22Rv1 (cell line): Measurements from ENCODE around the gene GRWD1.

Experiments used
- ZFX ChIP-seq: fragments of 450-650 bp; IDR thresholded peaks from 2 replicates; pipeline ENCODE4 v1.6.1; 2017; ENCODE audit warnings: antibody characterized with exemption, borderline replicate concordance
- TF ChIP-seq, protein P1 (sequence below): fragments of 450-650 bp; IDR thresholded peaks from 2 replicates; pipeline ENCODE4 v1.5.1; 2017; ENCODE audit warnings: mild to moderate bottlenecking

DNA sequence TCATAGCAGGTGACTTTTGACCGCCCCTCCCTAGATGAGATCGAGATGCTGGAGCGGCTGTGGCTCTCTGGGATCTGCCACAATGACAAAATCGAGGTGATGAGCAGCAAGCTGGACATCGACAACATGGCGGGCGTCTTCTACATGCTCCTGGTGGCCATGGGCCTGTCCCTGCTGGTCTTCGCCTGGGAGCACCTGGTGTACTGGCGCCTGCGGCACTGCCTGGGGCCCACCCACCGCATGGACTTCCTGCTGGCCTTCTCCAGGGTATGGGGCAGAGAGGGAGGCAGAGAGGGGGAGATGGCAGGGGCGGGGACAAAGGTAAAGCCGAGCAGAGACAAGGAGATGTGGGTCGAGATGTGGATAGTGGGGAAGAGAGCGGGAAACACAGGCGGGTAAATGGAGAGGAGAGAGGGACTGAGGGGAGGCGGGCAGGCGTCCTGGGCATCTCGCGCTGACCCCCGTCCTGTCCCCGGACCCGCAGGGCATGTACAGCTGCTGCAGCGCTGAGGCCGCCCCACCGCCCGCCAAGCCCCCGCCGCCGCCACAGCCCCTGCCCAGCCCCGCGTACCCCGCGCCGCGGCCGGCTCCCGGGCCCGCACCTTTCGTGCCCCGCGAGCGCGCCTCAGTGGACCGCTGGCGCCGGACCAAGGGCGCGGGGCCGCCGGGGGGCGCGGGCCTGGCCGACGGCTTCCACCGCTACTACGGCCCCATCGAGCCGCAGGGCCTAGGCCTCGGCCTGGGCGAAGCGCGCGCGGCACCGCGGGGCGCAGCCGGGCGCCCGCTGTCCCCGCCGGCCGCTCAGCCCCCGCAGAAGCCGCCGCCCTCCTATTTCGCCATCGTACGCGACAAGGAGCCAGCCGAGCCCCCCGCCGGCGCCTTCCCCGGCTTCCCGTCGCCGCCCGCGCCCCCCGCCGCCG lies 3.4 kb upstream of the GRWD1 start:
- TF ChIP-seq, protein P1, sequence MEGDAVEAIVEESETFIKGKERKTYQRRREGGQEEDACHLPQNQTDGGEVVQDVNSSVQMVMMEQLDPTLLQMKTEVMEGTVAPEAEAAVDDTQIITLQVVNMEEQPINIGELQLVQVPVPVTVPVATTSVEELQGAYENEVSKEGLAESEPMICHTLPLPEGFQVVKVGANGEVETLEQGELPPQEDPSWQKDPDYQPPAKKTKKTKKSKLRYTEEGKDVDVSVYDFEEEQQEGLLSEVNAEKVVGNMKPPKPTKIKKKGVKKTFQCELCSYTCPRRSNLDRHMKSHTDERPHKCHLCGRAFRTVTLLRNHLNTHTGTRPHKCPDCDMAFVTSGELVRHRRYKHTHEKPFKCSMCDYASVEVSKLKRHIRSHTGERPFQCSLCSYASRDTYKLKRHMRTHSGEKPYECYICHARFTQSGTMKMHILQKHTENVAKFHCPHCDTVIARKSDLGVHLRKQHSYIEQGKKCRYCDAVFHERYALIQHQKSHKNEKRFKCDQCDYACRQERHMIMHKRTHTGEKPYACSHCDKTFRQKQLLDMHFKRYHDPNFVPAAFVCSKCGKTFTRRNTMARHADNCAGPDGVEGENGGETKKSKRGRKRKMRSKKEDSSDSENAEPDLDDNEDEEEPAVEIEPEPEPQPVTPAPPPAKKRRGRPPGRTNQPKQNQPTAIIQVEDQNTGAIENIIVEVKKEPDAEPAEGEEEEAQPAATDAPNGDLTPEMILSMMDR, result no peak
- TF ChIP-seq ZFX, result no peak
